HG03064 (cell line): ENCODE data around the gene VPS35L.

Source experiments
- ATAC-seq: cut with Tn5 transposase; IDR thresholded peaks from one replicate; pipeline ENCODE4 v1.9.1; 2021; ENCODE audit warnings: low read depth; ENCODE audit not compliant: unreplicated experiment

Gene VPS35L

DNA sequence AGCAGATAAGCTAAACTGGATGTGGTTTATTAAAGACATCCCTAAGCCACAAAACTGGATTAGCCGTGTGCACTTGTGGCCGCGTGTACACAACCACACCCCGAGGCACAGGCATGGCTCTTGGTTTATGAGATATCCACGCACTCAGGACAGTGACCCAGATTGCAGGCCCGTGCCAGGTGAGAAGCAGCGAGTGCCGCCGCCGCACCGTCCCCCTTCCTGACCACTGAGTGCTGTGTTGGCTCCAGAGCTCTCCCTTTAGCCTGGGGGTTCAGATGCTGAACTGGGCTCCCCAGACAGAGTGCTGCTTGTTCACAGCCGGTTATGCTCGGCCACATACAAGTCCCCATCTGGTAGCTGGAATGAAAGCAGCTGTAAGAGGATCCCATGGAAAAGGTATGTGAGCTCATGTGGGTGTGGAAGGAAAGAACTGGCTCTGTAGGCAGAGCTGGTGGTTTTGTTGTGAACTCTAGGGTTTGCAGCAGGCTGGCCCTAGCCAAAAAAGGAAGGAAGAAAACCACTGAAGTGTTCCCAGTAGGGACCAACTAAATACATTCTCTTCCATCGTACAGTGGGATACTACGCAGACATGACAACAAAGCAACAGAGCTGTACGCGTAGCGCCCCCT lies 133.0 kb downstream of the VPS35L start:
- no peak for ATAC-seq

GRCh38 chr16:19689342-19689741 lies 133.8 kb downstream of the VPS35L start:
- no peak for ATAC-seq

DNA sequence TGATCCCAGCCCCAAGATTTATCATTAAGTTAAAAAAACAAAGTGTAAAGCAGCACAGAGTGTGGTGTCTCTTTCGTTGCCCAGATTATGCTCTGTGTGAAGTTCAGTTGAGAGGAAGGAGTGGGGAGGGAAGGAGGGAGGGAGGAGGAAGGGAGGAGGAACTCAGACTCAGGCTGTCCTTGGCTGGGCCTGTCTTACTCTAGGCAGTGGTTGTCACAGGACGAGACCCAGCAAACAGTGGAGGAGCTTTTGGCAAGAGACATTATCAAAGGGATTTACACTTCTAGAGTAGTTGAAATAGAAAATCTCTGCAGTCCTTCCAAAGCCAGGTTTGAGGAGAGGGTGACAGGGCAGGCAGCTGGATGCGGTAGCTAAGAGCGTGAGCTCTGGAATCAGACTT lies 134.7 kb downstream of the VPS35L start:
- no peak for ATAC-seq

DNA sequence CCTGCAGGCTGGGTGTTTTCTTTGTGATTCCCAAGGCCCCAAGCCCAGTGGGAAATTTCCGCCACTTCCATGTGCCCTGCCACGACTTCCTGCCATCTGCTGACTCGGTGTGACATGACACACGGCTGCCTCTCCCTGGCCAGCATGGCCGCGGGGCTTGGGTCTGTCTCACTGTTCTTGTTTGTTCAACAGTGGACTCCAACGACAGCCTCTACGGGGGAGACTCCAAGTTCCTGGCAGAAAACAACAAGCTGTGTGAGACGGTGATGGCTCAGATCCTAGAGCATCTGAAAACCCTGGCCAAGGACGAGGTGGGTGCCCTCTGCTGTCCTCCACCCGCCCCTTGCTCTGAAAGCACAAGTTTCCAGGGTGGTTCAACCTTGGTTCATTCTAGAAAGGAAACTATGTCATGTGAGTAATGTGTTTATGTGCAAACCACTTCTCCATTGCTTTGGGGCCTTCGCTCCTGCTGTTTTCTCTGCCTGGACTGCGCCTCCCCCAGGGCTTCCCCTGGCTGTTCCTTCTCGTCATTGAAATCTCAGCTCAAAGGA lies 135.7 kb downstream of the VPS35L start:
- ATAC-seq: no peak

DNA sequence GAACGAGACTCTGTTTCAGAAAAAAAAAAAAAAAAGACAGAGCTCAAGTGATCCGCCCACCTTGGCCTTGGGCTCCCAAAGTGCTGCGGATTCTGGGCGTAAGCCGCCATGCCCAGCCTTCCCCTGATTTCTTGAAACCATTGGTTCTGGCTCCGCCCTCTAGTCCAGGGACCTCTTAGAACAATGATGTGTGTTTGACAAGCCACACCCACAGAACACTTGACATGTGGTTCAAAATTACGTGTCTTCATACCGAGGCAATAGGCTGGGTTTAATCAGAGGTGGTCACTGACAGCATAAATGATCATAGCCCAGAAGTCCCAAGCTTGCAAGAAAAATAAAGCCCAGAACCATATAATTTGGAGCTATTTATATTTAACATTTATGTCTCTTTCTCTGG lies 139.5 kb downstream of the VPS35L start:
- no peak for ATAC-seq

GRCh38 chr16:19696328-19696727 lies 140.8 kb downstream of the VPS35L start:
- ATAC-seq: no peak

- no peak for ATAC-seq
These were observed 141.5 kb downstream of the VPS35L start for GRCh38 chr16:19696961-19697360.

GRCh38 chr16:19697756-19698318 lies 142.3 kb downstream of the VPS35L start:
- ATAC-seq: no peak

GRCh38 chr16:19698480-19699465 lies 143.3 kb downstream of the VPS35L start:
- no peak for ATAC-seq

- ATAC-seq: no peak
These were observed 144.0 kb downstream of the VPS35L start for GRCh38 chr16:19699472-19699871.

GRCh38 chr16:19700319-19700781 lies 144.8 kb downstream of the VPS35L start:
- no peak for ATAC-seq

DNA sequence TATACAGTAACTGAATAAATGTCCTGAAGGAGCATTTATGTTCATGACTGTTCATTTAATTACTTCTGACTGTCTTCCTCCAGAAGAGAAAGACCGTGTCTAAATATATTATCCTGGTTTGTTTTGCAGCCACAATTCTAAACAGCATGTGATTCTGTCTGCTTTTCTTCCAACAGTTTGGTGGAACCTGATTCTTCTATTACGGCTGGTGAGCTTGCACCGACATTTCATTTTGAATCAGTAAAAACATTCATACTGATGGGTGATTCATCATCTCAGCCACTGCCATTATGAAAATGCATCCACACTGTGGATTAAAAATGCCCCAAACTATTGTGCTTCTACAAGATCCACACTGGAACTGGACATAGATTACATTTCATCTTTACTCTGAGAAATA lies 145.6 kb downstream of the VPS35L start:
- ATAC-seq: no peak

DNA sequence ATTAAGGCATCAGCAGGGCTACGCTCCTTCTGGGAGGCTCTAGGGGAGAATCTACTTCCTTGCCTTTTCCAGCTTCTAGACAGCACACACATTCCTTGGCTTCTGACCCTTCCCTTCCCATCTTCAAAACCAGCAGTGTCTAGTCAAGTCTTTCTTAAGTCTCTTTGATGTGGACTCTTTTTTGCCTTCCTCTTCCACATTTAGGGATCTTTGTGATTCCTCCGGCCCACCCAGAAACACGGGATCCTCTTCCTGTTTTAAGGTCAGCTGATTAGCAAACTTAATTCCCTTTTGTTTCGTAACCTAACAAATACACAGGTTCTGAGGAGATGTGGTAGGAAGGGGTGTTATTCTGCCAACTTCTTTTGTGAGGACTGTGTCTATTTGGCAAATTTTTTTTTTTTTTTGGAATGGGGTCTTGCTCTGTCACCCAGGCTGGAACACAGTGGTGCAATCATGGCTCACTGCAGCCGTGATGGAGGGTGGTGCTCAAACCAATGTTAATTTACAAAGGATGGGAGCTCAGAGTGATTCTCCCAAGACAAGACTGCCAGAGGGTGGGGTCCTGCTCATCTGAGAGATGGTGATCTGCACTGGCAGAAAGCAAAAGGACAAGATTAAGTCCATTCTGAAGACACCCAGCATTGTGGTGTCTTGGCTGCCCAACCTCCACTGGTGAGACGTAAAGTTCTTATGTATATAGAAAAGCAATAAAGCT lies 147.8 kb downstream of the VPS35L start:
- ATAC-seq: no peak

DNA sequence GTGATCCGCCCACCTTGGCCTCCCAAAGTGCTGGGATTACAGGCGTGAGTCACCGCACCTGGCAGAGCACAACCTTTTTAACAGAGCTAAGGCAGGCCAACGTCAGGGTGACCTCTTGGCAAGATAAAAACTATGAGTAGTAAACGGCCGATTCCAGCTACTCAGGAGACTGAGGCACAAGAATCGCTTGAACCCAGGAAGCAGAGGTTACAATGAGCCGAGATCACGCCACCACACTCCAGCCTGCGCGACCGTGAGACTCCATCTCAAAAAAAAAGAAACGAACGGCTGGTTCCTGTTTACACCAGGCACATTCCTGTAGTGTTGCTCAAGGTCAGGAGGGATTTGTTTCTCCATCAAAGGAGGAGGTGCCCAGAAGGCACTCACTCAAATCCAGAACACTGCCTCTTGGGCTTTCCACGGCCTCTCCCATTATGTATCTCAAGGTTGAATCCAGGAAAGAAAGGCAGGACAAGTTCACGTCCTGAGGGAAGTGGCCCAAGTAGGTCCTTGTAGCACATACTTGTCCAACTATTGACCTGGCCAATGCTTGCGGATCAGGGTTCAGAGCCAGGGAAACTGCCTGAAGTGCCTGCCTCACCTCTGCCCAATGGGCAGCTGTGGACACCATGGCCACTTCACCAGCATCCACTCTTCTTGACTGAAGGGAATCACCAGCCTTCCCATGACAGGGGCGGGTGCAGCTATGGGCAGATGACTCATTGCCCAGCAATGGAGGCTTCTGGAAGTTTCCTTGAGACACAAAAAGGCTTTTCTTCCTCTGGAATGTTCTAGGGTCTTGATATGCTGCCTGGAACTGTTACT lies 149.0 kb downstream of the VPS35L start:
- ATAC-seq: no peak

DNA sequence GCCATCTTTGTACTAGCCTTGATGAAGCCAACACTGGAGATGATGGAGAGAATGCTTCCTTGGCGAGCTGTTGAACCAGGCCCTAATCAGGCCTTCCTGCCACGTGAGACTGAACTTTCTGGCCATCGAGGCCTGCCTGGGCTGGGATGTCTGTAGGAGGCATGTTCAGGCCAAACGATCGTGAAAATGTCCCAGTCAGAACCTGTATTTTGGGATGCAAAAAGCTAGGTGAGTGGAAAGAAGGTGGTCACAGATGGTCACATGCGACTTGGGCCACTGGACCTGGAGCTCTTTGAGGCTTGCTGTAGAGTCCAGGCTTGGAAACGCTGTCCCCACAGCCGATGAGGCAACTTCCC lies 149.6 kb downstream of the VPS35L start:
- no peak for ATAC-seq

DNA sequence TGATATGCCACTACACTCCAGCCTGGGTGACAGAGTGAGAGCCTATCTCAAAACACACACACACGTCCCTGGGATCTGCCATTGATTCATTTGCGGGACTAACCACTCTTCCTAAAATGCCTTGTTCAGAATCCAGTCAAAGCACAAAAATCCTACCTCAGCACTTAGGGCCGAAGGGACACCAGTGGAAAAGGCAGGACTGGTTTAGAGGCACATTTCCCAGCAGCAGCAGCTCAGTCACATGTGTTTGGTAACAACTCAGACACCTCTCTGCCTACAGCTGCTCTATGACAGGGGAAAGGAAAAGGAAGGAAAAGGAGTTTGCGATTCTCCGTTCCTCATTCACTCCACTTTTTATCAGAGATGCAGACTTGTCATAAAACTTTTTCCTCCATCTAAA lies 150.3 kb downstream of the VPS35L start:
- ATAC-seq: no peak

- no peak for ATAC-seq
These were observed 151.3 kb downstream of the VPS35L start for GRCh38 chr16:19706846-19707245.

GRCh38 chr16:19707569-19708295 lies 152.2 kb downstream of the VPS35L start:
- no peak for ATAC-seq
